Gastroesophageal sphincter (tissue), 4 donors: ENCODE measurements around the gene DCBLD1. TPM values are rescaled to one million over a fixed set of nuclear protein-coding genes. Genes with fewer than 3 reads are reported as not detected.
A peak's percentile ranks its signal among the peaks of the same experiment; 100 is the strongest.

ENCODE experiments used
- ATAC-seq: fragments of 150-250 bp; one replicate; pipeline ENCODE4 v1.9.1; 2016; ENCODE audit warnings: mild to moderate bottlenecking, moderate library complexity
- H3K27ac ChIP-seq, 4 donors: fragments of 200-600 bp; sonication (generic) in 3 of 4; 1 replicate in 3 of 4; 2 replicates in 1 of 4; pipeline ENCODE4 v1.5.1; 2016 to 2019
- H3K27me3 ChIP-seq: fragments of 200-600 bp; sonication (generic); one replicate; pipeline ENCODE4 v1.5.1; 2019
- H3K36me3 ChIP-seq, 2 donors: fragments of 200-600 bp; sonication (generic); one replicate each; pipeline ENCODE4 v1.5.1; 2019; ENCODE audit warnings: control low read depth in 1 of 2
- H3K4me1 ChIP-seq, 3 donors: fragments of 200-600 bp; sonication (generic); 1 replicate in 2 of 3; 2 replicates in 1 of 3; pipeline ENCODE4 v1.5.1; 2016 to 2019; ENCODE audit warnings: control low read depth in 2 of 3
- H3K4me3 ChIP-seq, 2 donors: fragments of 200-600 bp; sonication (generic); one replicate each; pipeline ENCODE4 v1.5.1; 2019; ENCODE audit warnings: mild to moderate bottlenecking in 1 of 2, moderate library complexity in 1 of 2
- H3K9me3 ChIP-seq, 3 donors: fragments of 200-600 bp; sonication (generic); one replicate each; pipeline ENCODE4 v1.5.1; 2017 to 2019; ENCODE audit warnings: control low read depth in 2 of 3
- CTCF ChIP-seq, 4 experiments: fragments of 200-600 bp in 2 of 4; fragments of 450-650 bp in 2 of 4; sonication (generic) in 1 of 4; IDR thresholded peaks; one replicate each; pipeline ENCODE4 v1.5.1; 2017 to 2019; ENCODE audit warnings: antibody characterized with exemption in 4 of 4, mild to moderate bottlenecking in 2 of 4, moderate library complexity in 2 of 4
- EP300 ChIP-seq: sonication (generic); formaldehyde crosslinking; IDR thresholded peaks from one replicate; pipeline ENCODE4 v1.6.1; 2017; ENCODE audit warnings: antibody characterized with exemption, mild to moderate bottlenecking
- POLR2A ChIP-seq, 2 donors: fragments of 450-650 bp; IDR thresholded peaks; one replicate each; pipeline ENCODE4 v1.6.1; 2017; ENCODE audit warnings: antibody characterized with exemption in 2 of 2, mild to moderate bottlenecking in 2 of 2, moderate library complexity in 1 of 2
- POLR2AphosphoS5 ChIP-seq: sonication (generic); formaldehyde crosslinking; IDR thresholded peaks from one replicate; pipeline ENCODE4 v1.6.1; 2017; ENCODE audit warnings: antibody characterized with exemption
- WGBS, 2 donors: methylation state at CpG; one replicate each; pipeline ENCODE4 v1.1.5; 2018; ENCODE audit warnings: low coverage in 1 of 2; 5-methylcytosine and 5-hydroxymethylcytosine counted together
- total RNA-seq, 4 donors: library from RNA; depleted of rRNA; stranded (reverse); fragments of >200 nt; gene quantifications; one replicate each; pipeline ENCODE4 v1.1.0, GENCODE V29; 2016

Gene DCBLD1
- total RNA-seq, 4 donors from 2014 or later = 5.0 to 10.9 (median 8.3) TPM

- H3K4me1 ChIP-seq = no peaks in the 10 kb centered on the region
- 90 to 92% methylated on average over 1 to 2 of the region's 2 CpGs for WGBS, 2 donors
- TF ChIP-seq CTCF (IDR thresholded peaks at IDR 0.05) (no peak), EP300 (no peak), POLR2AphosphoS5 (no peak), POLR2A (IDR thresholded peaks at IDR 0.05) (no peak)
- H3K4me3 ChIP-seq = no peak overlapping the region
- H3K27ac ChIP-seq = no peak overlapping the region
- H3K9me3 ChIP-seq = no peaks in the 10 kb centered on the region
- no peaks in the 10 kb centered on the region for H3K27me3 ChIP-seq
- H3K36me3 ChIP-seq = peaks cover 0 to 6% of the 10 kb centered on the region in 2 donors
- no peak for ATAC-seq
Observed at GRCh38 chr6:117525607-117526006, 43.1 kb downstream of the DCBLD1 start.

GRCh38 chr6:117530467-117531242, 48.2 kb downstream of the DCBLD1 start:
- no peaks in the 10 kb centered on the region for H3K27me3 ChIP-seq
- no peaks in the 10 kb centered on the region for H3K4me1 ChIP-seq
- H3K27ac ChIP-seq = no peak overlapping the region
- TF ChIP-seq POLR2A (IDR thresholded peaks at IDR 0.05) = no peak
- TF ChIP-seq CTCF (IDR thresholded peaks at IDR 0.05) = no peak
- TF ChIP-seq EP300 = no peak
- no peak for TF ChIP-seq POLR2AphosphoS5
- no peaks in the 10 kb centered on the region for H3K9me3 ChIP-seq
- WGBS, 2 donors = 80 to 82% methylated on average over 2 to 4 of the region's 4 CpGs
- ATAC-seq = peak; percentile 56
- H3K36me3 ChIP-seq = peaks cover 0 to 7% of the 10 kb centered on the region in 2 donors
- no peak overlapping the region for H3K4me3 ChIP-seq

- 63 to 82% methylated on average over 4 to 5 of the region's 6 CpGs for WGBS, 2 donors
- TF ChIP-seq POLR2AphosphoS5 (no peak), CTCF (IDR thresholded peaks at IDR 0.05) (no peak), EP300 (no peak)
- ATAC-seq = no peak
- peaks cover 0 to 6% of the 10 kb centered on the region in 2 donors for H3K36me3 ChIP-seq
- no peaks in the 10 kb centered on the region for H3K4me1 ChIP-seq
- H3K4me3 ChIP-seq = no peak overlapping the region
- no peaks in the 10 kb centered on the region for H3K27me3 ChIP-seq
- no peaks in the 10 kb centered on the region for H3K9me3 ChIP-seq
- H3K27ac ChIP-seq = no peak overlapping the region
Observed at GRCh38 chr6:117531346-117531745, 48.9 kb downstream of the DCBLD1 start.

GRCh38 chr6:117531809-117532725, 49.6 kb downstream of the DCBLD1 start:
- Histone ChIP-seq H3K27ac (no peak overlapping the region), H3K4me1 (no peaks in the 10 kb centered on the region), H3K9me3 (no peaks in the 10 kb centered on the region), H3K4me3 (no peak overlapping the region), H3K27me3 (no peaks in the 10 kb centered on the region), H3K36me3 (peaks cover 0 to 6% of the 10 kb centered on the region in 2 donors)
- TF ChIP-seq CTCF (IDR thresholded peaks at IDR 0.05) = no peak
- TF ChIP-seq POLR2A (IDR thresholded peaks at IDR 0.05) = no peak
- no peak for TF ChIP-seq EP300
- TF ChIP-seq POLR2AphosphoS5 = no peak
- whole genome bisulfite sequencing, 2 donors = 89% methylated on average over 5 of the region's 5 CpGs
- ATAC-seq = no peak
